CD4-positive, alpha-beta T cell treated with Interleukin-17A for 1 hour (primary cell): ENCODE measurements around the gene RAD17.
"Not testable (repeated sequence)": the region's sequence is repeated elsewhere in the genome, so short reads cannot be mapped to it uniquely, and the experiment has no call there.

Experiments
- DNase-seq: peaks from one replicate; pipeline ENCODE4 v3.0.0-alpha.2; 2020

Gene RAD17

DNA sequence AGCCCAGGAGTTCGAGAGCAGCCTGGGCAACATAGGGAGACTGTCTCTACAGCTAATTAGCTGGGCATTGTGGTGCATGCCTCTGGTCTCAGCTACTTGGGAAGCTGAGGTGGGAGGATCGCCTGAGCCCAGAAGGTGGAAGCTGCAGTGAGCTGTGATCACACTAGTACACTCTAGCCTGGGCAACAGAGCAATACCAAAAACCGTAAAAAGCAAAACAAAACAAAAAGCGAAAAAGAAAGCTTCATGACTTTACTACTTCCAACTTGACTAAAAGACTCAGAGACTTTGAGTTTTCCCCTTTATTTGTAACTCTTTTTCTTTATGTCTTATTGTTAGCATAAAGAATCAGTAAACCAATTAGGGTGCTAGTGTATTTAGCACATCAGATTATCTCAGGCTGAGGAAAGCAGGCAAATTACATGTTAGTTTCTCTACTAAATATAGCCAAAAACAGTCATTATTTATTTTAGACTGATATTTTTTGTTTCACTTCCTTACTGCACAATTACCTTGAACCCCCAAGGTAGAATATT is 5.4 kb downstream of the RAD17 start:
- DNase-seq: no peak

DNA sequence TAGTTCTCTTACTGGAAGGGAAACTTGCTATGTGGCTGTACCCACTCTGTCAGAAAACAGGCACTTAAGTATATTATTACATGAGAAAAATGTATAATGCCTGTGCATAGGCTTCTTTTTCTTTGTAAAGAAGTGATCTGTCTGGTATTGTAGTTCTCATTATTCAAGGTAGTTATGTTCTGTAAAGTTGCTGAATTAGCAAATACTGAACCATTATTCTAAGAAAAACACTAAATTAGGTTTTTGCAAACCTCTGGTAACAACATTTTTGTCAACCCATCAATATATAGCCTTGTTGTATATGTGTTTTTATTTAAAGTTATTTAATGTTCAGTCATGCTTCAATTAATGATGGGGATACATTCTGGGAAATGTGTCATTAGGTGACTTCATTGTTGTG is 8.8 kb downstream of the RAD17 start:
- no peak for DNase-seq

DNA sequence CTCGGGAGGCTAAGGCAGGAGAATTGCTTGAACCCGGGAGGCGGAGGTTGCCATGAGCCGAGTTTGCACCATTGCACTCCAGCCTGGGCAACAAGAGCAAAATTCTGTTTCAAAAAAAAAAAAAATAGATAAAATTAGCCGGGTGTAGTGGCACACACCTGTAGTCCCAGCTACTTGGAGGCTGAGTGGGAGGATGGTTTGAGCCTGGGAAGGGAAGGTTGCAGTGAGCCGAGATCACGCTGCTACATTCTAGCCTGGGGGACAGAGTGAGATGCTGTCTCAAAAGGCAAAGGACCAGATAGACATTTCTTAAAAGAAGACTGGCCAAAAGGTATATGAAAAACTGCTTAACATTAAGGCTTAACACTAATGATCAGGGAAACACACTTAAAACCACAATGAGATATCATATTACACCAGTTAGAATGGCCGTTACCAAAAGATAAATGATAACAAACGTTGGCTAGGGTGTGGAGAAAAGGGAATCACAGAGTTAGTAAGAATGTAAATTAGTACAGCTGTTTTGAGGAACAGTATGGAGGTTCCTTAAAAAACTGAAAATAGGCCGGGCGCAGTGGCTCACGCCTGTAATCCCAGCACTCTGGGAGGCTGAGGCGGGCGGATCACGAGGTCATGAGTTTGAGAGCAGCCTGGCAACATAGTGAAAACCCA is 35.2 kb downstream of the RAD17 start:
- DNase-seq: no peak

DNA sequence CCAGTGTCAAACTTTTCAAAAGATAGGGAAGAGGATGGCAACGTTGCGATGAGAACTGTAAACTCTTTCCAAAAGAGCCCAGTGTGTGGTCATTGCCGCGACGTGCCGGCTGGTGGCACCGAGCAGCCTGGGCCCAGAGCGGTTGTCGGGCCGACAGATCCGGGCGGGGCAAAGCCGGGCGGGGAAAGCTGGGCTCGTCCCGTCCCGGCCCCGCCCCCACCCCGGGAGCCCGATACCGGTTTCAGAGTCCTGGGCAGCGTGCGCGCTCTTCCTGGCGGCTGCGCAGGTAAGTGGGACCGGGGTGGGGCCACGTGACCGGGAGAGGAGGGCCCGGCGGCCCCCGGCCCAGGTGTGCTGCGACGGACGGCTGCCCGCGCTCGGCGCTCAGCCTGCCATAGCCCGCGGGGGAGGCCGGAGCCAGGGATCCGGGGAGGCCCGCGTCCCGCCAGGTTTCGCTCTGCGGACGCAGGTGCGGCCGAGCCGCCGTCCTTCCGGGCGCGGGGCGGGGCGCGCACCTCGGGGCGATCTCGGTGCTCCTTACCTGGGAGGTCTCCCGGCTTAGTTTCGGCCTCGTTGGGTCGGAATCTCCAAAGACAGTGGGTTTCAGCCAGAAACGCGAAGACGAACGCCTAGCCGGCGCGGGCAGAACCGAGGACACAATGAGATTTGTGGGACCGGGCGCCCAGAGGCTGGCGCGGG is 45.4 kb downstream of the RAD17 start, which contains the start of gene MARVELD2:
TSS of gene MARVELD2 (plus strand) at position 232 of the 699 bp plus-strand sequence. CDS start 4,270 bp downstream, outside the sequence.
- peak; percentile 39 for DNase-seq

DNA sequence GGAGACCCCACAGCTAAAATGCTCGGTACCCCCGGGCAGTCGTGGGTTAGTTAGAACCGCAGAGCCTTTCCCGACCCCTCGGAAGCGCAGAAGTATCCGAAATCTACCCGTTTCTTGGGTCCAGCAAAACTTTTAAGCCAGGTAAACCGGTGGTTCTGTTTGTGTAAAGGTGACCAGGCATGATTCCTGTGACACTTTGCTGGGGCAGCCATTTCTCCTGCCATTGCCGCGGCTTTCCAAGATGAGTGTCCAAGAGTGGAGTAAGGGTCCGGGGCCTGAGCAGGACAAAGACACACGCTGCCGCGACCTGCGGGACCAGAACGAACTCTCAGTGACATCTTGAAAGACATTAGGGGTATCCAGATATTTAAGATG is 46.0 kb downstream of the RAD17 start:
- DNase-seq: no peak

DNA sequence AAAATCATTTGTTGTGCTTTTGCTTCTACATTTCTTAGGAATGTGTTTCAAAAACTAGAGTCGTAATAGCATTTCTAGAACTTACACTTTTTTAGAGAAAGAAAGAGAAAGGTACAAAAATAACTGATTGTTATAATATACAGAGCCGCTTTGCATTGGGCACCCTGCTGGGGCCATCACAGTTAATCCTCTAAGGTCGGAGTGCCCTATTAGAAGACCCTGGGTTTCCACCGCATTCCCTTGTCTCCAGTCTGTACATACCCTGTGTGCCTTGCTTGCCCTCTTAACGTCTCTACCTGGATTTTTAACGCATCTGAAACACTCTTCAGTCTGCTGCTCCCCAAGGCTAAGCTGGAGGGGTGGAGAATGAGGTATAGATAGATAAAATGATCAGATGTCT is 46.6 kb downstream of the RAD17 start:
- DNase-seq: no peak

DNA sequence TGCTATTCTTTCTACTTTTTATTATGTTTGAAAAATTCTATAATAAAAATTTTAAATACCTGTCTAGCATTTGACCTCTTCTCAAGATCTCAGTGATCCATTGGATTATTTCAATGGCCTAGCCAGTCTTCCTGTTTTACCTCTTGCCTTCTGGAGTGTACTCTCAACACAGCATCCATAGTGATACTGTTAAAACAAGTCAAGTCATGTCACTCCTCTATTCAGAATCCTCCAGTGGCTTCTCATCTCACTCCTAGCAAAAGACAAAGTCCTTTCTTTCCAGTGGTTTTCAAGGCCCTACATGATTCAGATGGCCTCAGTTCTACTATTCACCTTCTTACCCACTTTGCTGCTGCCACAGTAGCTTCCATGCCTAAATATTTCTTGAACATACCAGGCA is 47.1 kb downstream of the RAD17 start:
- no peak for DNase-seq

DNA sequence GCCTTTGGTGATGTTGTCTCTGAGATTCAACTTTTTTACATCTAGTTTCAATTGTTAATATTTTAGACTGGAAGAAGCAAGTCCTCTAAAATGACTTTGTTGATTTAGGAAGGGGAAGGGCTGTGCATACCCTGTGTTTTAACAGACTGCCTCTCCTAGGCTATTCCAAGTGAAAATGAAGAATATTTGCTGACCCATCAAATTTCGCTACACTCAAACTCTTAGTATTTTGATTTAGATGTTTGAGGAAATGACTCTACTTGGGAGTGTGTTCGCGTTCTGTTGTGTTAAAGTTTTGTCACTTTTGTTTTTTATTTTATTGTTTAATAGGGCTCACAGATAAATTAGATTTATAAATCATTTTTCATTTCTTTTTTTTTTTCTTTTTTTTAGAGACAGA is 48.9 kb downstream of the RAD17 start:
- no peak for DNase-seq

DNA sequence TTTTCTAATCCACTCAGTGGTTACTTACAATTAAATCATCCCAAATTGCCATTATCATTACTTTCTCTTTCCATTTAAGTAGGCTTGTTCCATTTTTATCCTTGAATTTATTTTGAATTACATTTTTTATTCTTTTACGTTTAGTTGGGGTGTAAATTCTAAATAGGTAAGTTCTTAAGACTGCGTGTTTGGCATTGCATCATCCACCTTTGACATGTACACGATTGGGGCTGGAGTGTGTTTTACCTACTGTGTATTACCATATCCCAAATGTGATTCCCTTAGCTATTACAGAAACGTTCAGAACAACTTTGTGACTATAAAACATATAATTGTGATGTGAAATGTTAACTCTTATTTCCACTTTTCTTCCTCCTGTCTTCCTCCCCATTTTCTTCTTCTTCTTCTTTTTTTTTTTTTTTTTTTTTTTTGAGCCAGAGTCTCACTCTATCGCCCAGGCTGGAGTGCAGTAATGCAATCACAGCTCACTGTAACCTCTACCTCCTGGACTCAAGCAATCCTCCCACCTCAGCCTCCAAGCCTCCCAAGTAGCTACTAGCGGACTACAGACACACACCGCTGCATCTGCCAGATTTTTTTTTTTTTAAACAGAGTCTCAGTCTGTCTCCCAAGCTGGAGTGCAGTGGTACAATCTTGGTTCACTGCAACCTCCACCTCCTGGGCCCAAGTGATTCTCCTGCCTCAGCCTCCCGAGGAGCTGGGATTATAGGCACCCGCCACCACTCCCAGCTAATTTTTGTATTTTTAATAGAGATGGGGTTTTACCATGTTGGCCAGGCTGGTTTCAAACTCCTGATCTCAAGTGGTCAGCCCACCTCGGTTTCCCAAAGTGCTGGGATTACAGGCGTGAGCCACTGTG is 62.0 kb downstream of the RAD17 start:
- no peak for DNase-seq

DNA sequence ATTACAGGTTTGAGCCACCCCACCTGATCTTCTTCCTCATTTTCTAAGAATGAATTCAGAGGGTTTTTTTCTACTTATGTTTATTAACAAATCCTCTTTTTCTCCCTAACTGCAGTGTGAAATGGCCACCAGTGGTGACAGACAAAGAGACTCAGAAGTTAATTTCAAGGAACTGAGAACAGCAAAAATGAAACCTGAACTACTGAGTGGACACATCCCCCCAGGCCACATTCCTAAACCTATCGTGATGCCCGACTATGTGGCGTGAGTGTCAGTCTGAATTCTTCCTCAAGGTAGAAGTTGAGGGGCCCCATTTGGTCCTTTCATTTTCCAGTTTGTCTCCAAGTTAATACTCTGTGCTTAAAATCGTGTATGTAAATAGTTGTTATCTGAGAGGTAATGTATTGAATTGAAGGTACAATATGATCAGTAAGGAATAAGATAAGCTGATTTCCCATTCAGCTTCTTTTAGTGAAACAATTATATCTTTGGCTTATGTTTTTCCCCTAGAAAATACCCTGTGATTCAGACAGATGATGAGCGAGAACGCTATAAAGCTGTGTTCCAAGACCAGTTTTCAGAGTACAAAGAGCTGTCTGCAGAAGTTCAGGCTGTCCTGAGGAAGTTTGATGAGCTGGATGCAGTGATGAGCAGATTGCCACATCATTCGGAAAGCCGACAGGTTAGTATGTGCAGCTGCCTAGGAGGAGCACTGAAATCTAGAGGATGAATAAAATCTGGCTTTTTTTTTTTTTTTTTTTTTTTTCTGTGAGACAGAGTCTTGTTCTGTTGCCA is 63.0 kb downstream of the RAD17 start:
- no peak for DNase-seq

DNA sequence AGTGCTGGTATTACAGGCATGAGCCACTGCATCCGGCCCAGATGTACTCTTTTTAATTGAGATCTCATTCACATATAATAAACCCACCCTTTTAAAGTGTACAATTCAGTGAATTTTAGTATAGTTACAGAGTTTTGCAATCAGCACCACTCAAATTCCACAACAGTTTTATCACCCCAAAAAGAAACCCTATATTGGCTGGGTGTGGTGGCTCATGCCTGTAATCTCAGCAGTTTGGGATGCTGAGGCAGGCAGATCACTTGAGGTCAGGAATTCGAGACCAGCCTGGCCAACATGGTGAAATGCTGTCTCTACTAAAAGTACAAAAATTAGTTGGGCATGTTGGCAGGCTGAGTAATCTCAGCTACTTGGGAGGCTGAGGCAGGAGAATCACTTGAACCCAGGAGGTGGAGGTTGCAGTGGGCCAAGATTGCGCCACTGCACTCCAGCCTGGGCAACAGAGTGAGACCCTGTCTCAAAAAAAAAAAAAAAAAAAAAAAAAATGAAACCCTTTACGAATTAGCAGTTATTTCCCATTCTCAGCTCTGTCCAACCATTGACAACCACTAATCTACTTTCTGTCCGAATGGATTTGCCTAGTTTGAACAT is 65.8 kb downstream of the RAD17 start:
- DNase-seq: not testable (repeated sequence)

DNA sequence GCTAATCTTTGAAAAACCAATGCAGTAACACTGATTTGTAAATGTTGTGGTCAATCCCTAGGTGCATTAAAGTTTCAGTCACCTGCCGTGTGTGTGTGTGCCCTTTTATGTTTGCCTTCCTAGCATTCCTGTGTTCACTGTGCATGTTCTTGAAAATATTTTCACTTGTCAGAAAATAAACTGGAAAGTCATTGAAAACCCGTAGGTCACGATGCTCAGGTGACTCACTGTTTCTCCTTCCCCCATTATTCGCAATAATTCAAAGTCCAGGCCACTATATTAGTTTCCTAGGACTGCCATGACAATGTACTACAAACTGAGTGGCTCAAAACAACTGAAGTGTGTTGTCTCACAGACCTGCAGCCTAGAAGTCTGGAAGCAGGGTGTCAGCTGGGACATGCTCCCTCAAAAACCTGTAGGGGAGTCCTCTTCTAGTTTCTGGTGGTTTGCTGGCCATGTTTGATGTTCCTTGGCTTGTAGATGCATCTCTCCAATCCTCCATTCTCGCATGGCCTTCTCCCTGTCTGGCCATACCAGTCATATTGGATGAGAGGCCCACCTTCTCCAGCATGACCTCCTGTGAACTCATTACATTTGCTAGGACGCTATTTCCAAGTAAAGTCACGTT is 74.6 kb downstream of the RAD17 start:
- DNase-seq: no peak

DNA sequence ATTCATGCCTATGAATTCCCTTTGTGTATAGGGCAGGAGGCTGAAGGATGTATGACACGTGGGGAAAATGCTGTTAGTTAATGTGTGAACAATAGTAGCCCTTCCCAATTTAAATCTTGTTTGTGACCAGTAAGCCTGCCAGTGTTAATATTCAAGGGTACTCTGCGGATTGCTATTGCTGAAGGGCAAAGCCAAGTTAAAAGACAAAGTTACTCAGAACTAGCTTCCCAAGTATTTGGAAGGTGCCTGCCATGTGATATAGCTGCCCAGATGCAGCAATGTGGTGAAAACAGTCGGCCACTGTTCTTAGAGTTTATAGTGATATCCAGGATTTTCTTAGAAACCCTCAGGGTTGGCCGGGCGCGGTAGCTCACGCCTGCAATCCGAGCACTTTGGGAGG is 79.9 kb downstream of the RAD17 start:
- no peak for DNase-seq

DNA sequence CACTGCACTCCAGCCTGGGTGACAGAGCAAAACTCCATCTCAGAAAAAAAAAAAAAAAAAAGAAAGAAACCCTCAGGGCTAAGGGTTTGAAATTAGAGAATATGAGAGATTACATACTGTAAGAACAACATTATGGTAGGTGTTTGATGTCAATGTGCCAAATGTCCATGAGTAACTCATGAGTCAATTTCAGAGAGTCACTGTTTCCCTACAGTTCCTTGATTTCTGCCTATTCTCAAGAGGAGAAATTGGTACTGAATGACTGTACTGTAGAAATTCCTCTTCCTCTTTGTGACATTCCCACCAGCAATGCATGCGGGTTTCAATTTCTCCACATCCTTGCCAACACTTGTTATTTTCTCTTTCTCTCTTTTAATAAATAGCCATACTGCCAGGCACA is 80.5 kb downstream of the RAD17 start:
- no peak for DNase-seq

DNA sequence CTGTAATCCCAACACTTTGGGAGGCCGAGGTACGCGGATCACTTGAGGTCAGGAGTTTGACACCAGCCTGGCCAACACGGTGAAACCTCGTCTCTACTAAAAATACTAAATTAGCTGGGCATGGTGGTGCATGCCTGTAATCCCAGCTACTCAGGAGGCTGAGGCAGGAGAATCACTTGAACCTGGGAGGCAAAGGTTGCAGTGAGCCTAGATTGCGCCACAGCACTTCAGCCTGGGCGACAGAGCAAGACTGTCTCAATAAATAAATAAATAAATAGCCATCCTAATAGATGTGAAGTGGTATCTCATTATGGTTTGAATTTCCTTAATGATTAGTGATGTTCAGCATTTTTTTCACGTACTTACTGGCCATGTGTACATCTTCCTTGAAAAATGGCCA is 80.9 kb downstream of the RAD17 start:
- not testable (repeated sequence) for DNase-seq

DNA sequence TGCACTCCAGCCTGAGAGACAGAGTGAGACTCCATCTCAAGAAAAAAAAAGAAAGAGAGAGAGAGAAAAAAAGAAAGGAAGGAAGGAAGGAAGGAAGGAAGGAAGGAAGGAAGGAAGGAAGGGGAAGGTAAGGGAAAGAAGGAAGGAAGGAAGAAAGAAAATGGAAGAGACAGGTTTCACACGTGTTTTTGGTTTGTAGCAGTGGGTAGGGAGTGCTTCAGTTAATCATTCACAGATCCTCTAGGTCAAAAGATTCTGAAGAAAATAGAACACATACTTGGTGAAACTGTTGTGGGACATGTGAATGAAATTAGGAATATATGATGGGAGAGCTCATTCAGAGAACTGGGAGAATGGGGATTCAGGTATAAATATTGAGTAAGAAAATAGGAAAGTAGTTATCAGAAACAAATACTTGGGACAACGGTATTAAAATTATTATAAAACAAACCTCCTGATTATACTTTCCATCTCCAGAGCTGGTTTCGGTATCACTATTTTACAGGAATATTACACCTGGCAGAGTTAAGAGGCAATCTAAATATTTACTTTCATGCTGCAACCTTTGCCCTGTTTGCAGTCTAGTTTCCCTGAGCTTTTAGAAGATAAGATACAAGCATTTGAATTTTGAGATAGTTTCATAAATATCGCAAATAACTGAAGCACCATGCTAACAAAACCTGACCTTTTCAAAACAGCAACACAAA is 82.5 kb downstream of the RAD17 start:
- no peak for DNase-seq

DNA sequence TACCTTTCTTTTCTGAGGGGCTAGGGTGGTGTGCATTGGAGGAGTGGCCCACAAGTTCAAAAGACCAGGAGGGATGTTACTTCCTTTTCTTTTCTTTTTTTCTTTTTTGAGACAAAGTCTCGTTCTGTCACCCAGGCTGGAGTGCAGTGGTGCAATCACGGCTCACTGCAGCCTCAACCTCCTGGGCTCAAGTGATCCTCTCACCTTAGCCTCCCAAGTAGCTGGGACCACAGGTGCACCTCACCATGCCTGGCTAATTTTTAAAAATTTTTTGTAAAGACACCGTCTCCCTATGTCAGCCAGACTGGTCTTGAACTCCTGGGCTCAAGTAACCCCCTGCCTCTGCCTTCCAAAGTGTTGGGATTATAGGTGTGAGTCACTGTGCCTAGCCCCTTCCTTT is 83.9 kb downstream of the RAD17 start:
- not testable (repeated sequence) for DNase-seq

DNA sequence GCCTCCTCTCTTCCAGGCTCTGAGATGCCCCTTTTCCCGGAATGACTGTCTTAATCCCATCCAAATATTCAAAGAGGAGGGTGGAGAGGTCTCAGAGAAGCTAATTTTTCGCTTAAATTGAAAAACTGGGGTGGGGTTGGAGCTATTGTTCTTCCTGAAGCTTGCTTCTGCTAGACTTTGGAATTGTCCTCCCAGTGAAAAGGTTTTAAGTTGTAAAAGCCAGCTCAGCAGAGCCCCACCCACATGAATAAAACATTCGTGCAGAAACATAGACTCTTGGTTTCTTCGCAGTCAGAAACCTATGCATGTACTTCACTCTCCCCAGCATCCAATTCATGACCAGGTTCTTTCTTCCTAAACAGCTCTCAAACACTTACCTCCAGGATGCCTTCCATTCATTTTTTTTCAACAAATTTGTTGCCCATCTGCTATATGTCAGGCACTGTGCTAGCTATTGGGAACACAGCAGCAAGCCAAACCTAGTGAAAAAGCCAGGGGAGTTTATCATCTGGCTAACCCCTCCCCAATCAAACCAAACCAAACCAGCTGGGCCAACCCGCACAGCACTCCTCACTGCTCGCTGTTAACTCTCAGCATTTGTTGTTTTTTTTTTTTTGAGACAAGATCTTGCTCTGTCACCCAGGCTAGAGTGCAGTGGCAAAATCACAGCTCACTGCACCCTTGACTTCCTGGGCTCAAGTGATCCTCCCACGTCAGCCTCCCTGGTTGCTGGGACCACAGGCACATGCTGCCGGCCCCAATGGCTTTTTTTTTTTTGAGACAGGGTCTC is 85.0 kb downstream of the RAD17 start:
- no peak for DNase-seq

DNA sequence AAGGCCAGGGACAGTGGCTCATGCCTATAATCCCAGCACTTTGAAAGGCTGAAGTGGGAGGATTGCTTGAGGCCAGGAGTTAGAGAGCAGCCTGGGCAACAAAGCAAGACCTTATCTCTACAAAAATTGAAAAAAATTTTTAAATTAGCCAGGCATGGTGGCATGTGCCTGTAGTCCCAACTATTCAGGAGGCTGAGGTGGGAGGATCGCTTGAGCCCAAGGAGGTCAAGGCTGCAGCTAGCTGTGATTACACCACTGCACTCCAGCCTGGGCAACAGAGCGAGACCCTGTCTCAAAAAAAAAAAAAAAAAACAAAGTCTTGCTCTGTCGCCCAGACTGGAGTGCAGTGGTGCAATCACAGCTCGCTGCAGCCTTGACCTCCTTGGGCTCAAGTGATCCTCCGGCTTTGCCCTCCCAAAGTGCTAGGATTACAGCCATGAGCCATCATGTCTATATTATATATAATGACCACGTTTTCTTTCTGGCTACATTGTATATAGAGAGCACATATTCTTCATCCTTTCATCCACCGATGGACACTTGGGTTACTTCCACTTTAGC is 85.9 kb downstream of the RAD17 start:
- DNase-seq: not testable (repeated sequence)

DNA sequence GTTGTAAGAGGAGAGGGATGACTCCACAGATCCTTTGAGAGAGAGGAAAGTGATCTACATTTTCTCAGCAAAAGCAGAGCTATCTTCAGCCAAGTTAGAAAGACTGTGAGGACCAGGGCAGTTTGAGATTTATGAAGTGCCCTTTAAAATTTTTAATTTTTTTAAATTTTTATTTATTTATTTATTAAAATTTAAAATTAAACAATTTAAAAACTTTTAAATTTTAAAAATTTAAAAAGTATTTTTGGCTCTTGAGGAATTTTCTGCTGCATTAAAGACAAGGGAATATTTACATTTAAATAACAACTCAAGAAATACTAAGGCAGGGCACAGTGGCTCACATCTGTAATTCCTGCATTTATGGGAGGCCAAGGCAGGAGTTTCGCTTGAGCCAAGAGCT is 92.6 kb downstream of the RAD17 start:
- DNase-seq: no peak
